ENCODE data around the gene RNF213.
"Not testable (repeated sequence)": the region's sequence is repeated elsewhere in the genome, so short reads cannot be mapped to it uniquely, and the experiment has no call there.

RNF213 gene

GRCh38 chr17:80252871-80253270 lies 7.8 kb upstream of the RNF213 start:
- DNase-seq (ENCODE audit: low spot score) = no peak

- no peak for DNase-seq (ENCODE audit: low spot score)
Measured at GRCh38 chr17:80253631-80254395, 6.8 kb upstream of the RNF213 start.

GRCh38 chr17:80254396-80255251 lies 6.0 kb upstream of the RNF213 start:
- no peak for DNase-seq (ENCODE audit: low spot score)

- no peak for DNase-seq (ENCODE audit: low spot score)
Measured at GRCh38 chr17:80256034-80256350, 4.7 kb upstream of the RNF213 start.

- no peak for DNase-seq (ENCODE audit: low spot score)
Measured at GRCh38 chr17:80257716-80258213, 2.9 kb upstream of the RNF213 start.

- not testable (repeated sequence) for DNase-seq (ENCODE audit: low spot score)
Measured at GRCh38 chr17:80258296-80258695, 2.4 kb upstream of the RNF213 start.

- DNase-seq (ENCODE audit: low spot score) = no peak
Measured at GRCh38 chr17:80259457-80260068, 1.1 kb upstream of the RNF213 start.

GRCh38 chr17:80260069-80260535 lies 550 bp upstream of the RNF213 start:
- DNase-seq (ENCODE audit: low spot score) = no peak

GRCh38 chr17:80261159-80261894 lies 675 bp downstream of the RNF213 start:
- peak; percentile 54 for DNase-seq (ENCODE audit: low spot score)

GRCh38 chr17:80261895-80262279 lies 1.2 kb downstream of the RNF213 start:
- DNase-seq (ENCODE audit: low spot score) = no peak

- no peak for DNase-seq (ENCODE audit: low spot score)
Measured at GRCh38 chr17:80262291-80262690, 1.6 kb downstream of the RNF213 start.

GRCh38 chr17:80262775-80263244 lies 2.2 kb downstream of the RNF213 start:
- no peak for DNase-seq (ENCODE audit: low spot score)

GRCh38 chr17:80263253-80264204 lies 2.9 kb downstream of the RNF213 start:
- DNase-seq (ENCODE audit: low spot score) = peak; percentile 64

- no peak for DNase-seq (ENCODE audit: low spot score)
Measured at GRCh38 chr17:80264205-80265075, 3.8 kb downstream of the RNF213 start.

- no peak for DNase-seq (ENCODE audit: low spot score)
Measured at GRCh38 chr17:80265205-80266068, 4.8 kb downstream of the RNF213 start.

- DNase-seq (ENCODE audit: low spot score) = no peak
Measured at GRCh38 chr17:80267391-80267790, 6.7 kb downstream of the RNF213 start.

- no peak for DNase-seq (ENCODE audit: low spot score)
Measured at GRCh38 chr17:80268427-80268826, 7.8 kb downstream of the RNF213 start.

GRCh38 chr17:80269405-80269807 lies 8.8 kb downstream of the RNF213 start:
- DNase-seq (ENCODE audit: low spot score) = no peak

GRCh38 chr17:80270104-80270503 lies 9.5 kb downstream of the RNF213 start:
- DNase-seq (ENCODE audit: low spot score) = peak; percentile 66
